ENCODE measurements around the gene TTLL8.

The TTLL8 gene

DNA sequence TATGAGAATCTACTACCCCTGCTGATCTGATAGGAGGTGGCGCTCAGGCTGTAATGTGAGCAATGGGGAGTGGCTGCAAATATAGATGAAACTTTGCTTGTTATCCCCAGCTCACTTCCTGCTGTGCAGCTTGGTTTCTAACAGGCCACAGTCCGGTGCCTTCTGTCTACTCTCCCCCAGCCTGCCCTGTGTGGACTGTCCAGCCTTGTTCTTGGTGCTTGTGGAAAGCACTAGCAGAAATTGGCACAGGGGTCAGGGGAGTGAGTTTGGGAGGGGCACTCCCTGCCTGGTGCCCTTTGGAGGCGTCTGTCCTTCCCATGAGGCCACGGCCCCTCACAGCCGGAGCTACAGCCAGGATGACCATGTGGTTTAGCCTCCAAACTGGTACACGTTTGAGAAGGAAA is 46.0 kb upstream of the TTLL8 start:
- no peaks in the 10 kb centered on the region for H3K36me3 ChIP-seq (replicated peaks; ENCODE audit: insufficient read depth, low read length)
- H3K27ac ChIP-seq (ENCODE audit: low read length), result no peak overlapping the region
- H4K20me1 ChIP-seq (ENCODE audit: insufficient read depth, low read length), result no peaks in the 10 kb centered on the region
- peaks cover 21% of the 10 kb centered on the region for H3K4me1 ChIP-seq (ENCODE audit: low read length)
- H3K4me3 ChIP-seq (ENCODE audit: low read length), result no peak overlapping the region
- no peak overlapping the region for H3K9ac ChIP-seq (ENCODE audit: low read length)
- no peaks in the 10 kb centered on the region for H3K27me3 ChIP-seq (replicated peaks; ENCODE audit: insufficient read depth, low read length)
- DNase-seq, result no peak
- H3K79me2 ChIP-seq (ENCODE audit: low read length), result no peaks in the 10 kb centered on the region
- H3K9me2 ChIP-seq (replicated peaks; ENCODE audit: insufficient read depth, low read length), result no peaks in the 10 kb centered on the region
- H3K9me3 ChIP-seq (replicated peaks; ENCODE audit: insufficient read depth, low read length), result no peaks in the 10 kb centered on the region
- no peak overlapping the region for H2AFZ ChIP-seq (ENCODE audit: low read length)
- H3K4me2 ChIP-seq (ENCODE audit: low read depth, low read length), result no peak overlapping the region
- H3F3A ChIP-seq (ENCODE audit: insufficient read depth, low read length), result peaks cover 7% of the 10 kb centered on the region; the same call in 1 of the 2 replicates
- no peak for TF ChIP-seq CTCF (IDR thresholded peaks at IDR 0.05; ENCODE audit: low read length)
- no peak for TF ChIP-seq EZH2 (optimal IDR thresholded peaks at IDR 0.05; ENCODE audit: low read depth, low read length)
- no peak for TF ChIP-seq EZH2phosphoT487 (IDR thresholded peaks at IDR 0.05; ENCODE audit: low read length)

GRCh38 chr22:50102946-50103345 is 44.8 kb upstream of the TTLL8 start:
- Histone ChIP-seq H3K4me1 (ENCODE audit: low read length) (peaks cover 21% of the 10 kb centered on the region), H3K9ac (ENCODE audit: low read length) (no peak overlapping the region), H2AFZ (ENCODE audit: low read length) (no peak overlapping the region), H3K79me2 (ENCODE audit: low read length) (no peaks in the 10 kb centered on the region), H3K9me3 (replicated peaks; ENCODE audit: insufficient read depth, low read length) (no peaks in the 10 kb centered on the region), H3K36me3 (replicated peaks; ENCODE audit: insufficient read depth, low read length) (no peaks in the 10 kb centered on the region), H3K4me2 (ENCODE audit: low read depth, low read length) (no peak overlapping the region), H3K4me3 (ENCODE audit: low read length) (no peak overlapping the region), H4K20me1 (ENCODE audit: insufficient read depth, low read length) (no peaks in the 10 kb centered on the region), H3K9me2 (replicated peaks; ENCODE audit: insufficient read depth, low read length) (no peaks in the 10 kb centered on the region), H3K27me3 (replicated peaks; ENCODE audit: insufficient read depth, low read length) (no peaks in the 10 kb centered on the region), H3F3A (ENCODE audit: insufficient read depth, low read length) (peaks cover 7% of the 10 kb centered on the region; the same call in 1 of the 2 replicates), H3K27ac (ENCODE audit: low read length) (no peak overlapping the region)
- DNase-seq, result no peak
- no peak for TF ChIP-seq EZH2 (optimal IDR thresholded peaks at IDR 0.05; ENCODE audit: low read depth, low read length)
- no peak for TF ChIP-seq EZH2phosphoT487 (IDR thresholded peaks at IDR 0.05; ENCODE audit: low read length)
- no peak; the same call in 1 of the 2 replicates for TF ChIP-seq CTCF (IDR thresholded peaks at IDR 0.05; ENCODE audit: low read length)

GRCh38 chr22:50101870-50102565 is 43.9 kb upstream of the TTLL8 start:
- peak overlapping the region; percentile 55; the same call in 1 of the 2 replicates for H3K27ac ChIP-seq (ENCODE audit: low read length)
- H3K9ac ChIP-seq (ENCODE audit: low read length), result no peak overlapping the region
- no peaks in the 10 kb centered on the region for H3K9me2 ChIP-seq (replicated peaks; ENCODE audit: insufficient read depth, low read length)
- H3K4me1 ChIP-seq (ENCODE audit: low read length), result peaks cover 21% of the 10 kb centered on the region
- peaks cover 7% of the 10 kb centered on the region; the same call in 1 of the 2 replicates for H3F3A ChIP-seq (ENCODE audit: insufficient read depth, low read length)
- no peak overlapping the region for H3K4me3 ChIP-seq (ENCODE audit: low read length)
- H3K36me3 ChIP-seq (replicated peaks; ENCODE audit: insufficient read depth, low read length), result no peaks in the 10 kb centered on the region
- H3K27me3 ChIP-seq (replicated peaks; ENCODE audit: insufficient read depth, low read length), result no peaks in the 10 kb centered on the region
- H4K20me1 ChIP-seq (ENCODE audit: insufficient read depth, low read length), result no peaks in the 10 kb centered on the region
- DNase-seq, result no peak
- no peaks in the 10 kb centered on the region for H3K9me3 ChIP-seq (replicated peaks; ENCODE audit: insufficient read depth, low read length)
- no peak overlapping the region for H2AFZ ChIP-seq (ENCODE audit: low read length)
- H3K79me2 ChIP-seq (ENCODE audit: low read length), result no peaks in the 10 kb centered on the region
- no peak overlapping the region for H3K4me2 ChIP-seq (ENCODE audit: low read depth, low read length)
- TF ChIP-seq EZH2 (optimal IDR thresholded peaks at IDR 0.05; ENCODE audit: low read depth, low read length) (no peak), CTCF (IDR thresholded peaks at IDR 0.05; ENCODE audit: low read length) (no peak), EZH2phosphoT487 (IDR thresholded peaks at IDR 0.05; ENCODE audit: low read length) (no peak)
